ENCODE measurements around the gene ATXN1. TPM values are rescaled to one million over a fixed set of nuclear protein-coding genes. Genes with fewer than 3 reads are reported as not detected.
"Not testable (repeated sequence)": the region's sequence is repeated elsewhere in the genome, so short reads cannot be mapped to it uniquely, and the experiment has no call there.

Gene ATXN1
- total RNA-seq, 2 experiments from 2014 or later = 83.1 to 89.4 TPM

GRCh38 chr6:16415677-16416076 is 345.6 kb downstream of the ATXN1 start:
- Mint-ChIP-seq H3K27ac (peak overlapping the region; percentile 8), H3K36me3 (ENCODE audit: low read depth) (peaks cover 2% of the 10 kb centered on the region), H3K4me1 (peaks cover 60% of the 10 kb centered on the region), H3K27me3 (no peaks in the 10 kb centered on the region), H3K9me3 (no peaks in the 10 kb centered on the region), H3K4me3 (no peak overlapping the region)
- ChIA-PET CTCF (interaction anchor here (1.5 to 3.0 kb wide), 5 partner anchors 23 to 347 kb away, joined by 3 to 33 read pairs (median 8); partner anchors contain the start of gene ATXN1), POLR2A (interaction anchor here (2.2 to 5.2 kb wide), 2 partner anchors 21 to 95 kb away, joined by 6 to 96 read pairs; no protein-coding TSS in a partner anchor)
- no peak for DNase-seq

- no peak for DNase-seq
- CTCF ChIA-PET = interaction anchor here (0.9 to 3.0 kb wide), 14 partner anchors 10 to 357 kb away, joined by 3 to 33 read pairs (median 4); partner anchors contain the start of gene ATXN1
- peaks cover 59% of the 10 kb centered on the region for H3K4me1 Mint-ChIP-seq
These were observed 347.1 kb downstream of the ATXN1 start for GRCh38 chr6:16414205-16414604.

GRCh38 chr6:16413399-16413798 is 347.9 kb downstream of the ATXN1 start:
- POLR2A ChIA-PET = interaction anchor here (0.6 to 5.2 kb wide), 20 partner anchors 8 to 349 kb away, joined by 3 to 96 read pairs (median 5); partner anchors contain the start of gene ATXN1

More at GRCh38 chr6:16414205-16414604, 347.1 kb downstream of the ATXN1 start:
- POLR2A ChIA-PET = interaction anchor here (0.6 to 5.2 kb wide), 24 partner anchors 8 to 475 kb away, joined by 3 to 96 read pairs (median 5); partner anchors contain the start of gene ATXN1
- H3K4me3 Mint-ChIP-seq = peak overlapping the region; percentile 90
- H3K27me3 Mint-ChIP-seq = no peaks in the 10 kb centered on the region
- peak overlapping the region; percentile 91 for H3K27ac Mint-ChIP-seq
- H3K9me3 Mint-ChIP-seq = no peaks in the 10 kb centered on the region
- H3K36me3 Mint-ChIP-seq (ENCODE audit: low read depth) = peaks cover 7% of the 10 kb centered on the region

GRCh38 chr6:16412982-16413381 is 348.3 kb downstream of the ATXN1 start:
- Mint-ChIP-seq H3K36me3 (ENCODE audit: low read depth) (peaks cover 7% of the 10 kb centered on the region), H3K27me3 (no peaks in the 10 kb centered on the region), H3K27ac (peak overlapping the region; percentile 91), H3K9me3 (no peaks in the 10 kb centered on the region), H3K4me3 (peak overlapping the region; percentile 90), H3K4me1 (peaks cover 55% of the 10 kb centered on the region)
- no peak for DNase-seq
- ChIA-PET POLR2A (interaction anchor here (0.6 to 5.2 kb wide), 13 partner anchors 20 to 350 kb away, joined by 3 to 96 read pairs (median 4); partner anchors contain the start of gene ATXN1), CTCF (interaction anchor here (0.8 to 3.0 kb wide), 8 partner anchors 11 to 358 kb away, joined by 3 to 33 read pairs (median 6); partner anchors contain the start of gene ATXN1)

More at GRCh38 chr6:16413399-16413798, 347.9 kb downstream of the ATXN1 start:
- CTCF ChIA-PET = interaction anchor here (0.7 to 3.0 kb wide), 14 partner anchors 11 to 358 kb away, joined by 3 to 33 read pairs (median 4); partner anchors contain the start of gene ATXN1
- Mint-ChIP-seq H3K4me3 (peak overlapping the region; percentile 90), H3K27ac (peak overlapping the region; percentile 91), H3K27me3 (no peaks in the 10 kb centered on the region), H3K36me3 (ENCODE audit: low read depth) (peaks cover 7% of the 10 kb centered on the region), H3K9me3 (no peaks in the 10 kb centered on the region), H3K4me1 (peaks cover 57% of the 10 kb centered on the region)
- peak; percentile 40 for DNase-seq

- H3K4me1 Mint-ChIP-seq = peaks cover 60% of the 10 kb centered on the region
These were observed 349.1 kb downstream of the ATXN1 start for GRCh38 chr6:16412171-16412570.

GRCh38 chr6:16409531-16410441 is 351.5 kb downstream of the ATXN1 start:
- ChIA-PET CTCF (interaction anchor here (0.6 to 5.2 kb wide), 43 partner anchors 9 to 1036 kb away, joined by 3 to 26 read pairs (median 4); partner anchors contain the start of gene ATXN1), POLR2A (interaction anchor here (1.0 to 4.1 kb wide), 9 partner anchors 10 to 353 kb away, joined by 3 to 27 read pairs (median 4); partner anchors contain the start of gene ATXN1)
- Mint-ChIP-seq H3K4me1 (peaks cover 65% of the 10 kb centered on the region), H3K9me3 (no peaks in the 10 kb centered on the region), H3K27me3 (no peaks in the 10 kb centered on the region), H3K36me3 (ENCODE audit: low read depth) (peaks cover 23% of the 10 kb centered on the region), H3K27ac (peak overlapping the region; percentile 73), H3K4me3 (peak overlapping the region; percentile 63)
- peak; percentile 73 for DNase-seq

More at GRCh38 chr6:16412171-16412570, 349.1 kb downstream of the ATXN1 start:
- peaks cover 15% of the 10 kb centered on the region for H3K36me3 Mint-ChIP-seq (ENCODE audit: low read depth)
- no peak overlapping the region for H3K4me3 Mint-ChIP-seq
- H3K9me3 Mint-ChIP-seq = no peaks in the 10 kb centered on the region
- DNase-seq = no peak
- POLR2A ChIA-PET = interaction anchor here (0.7 to 5.2 kb wide), 6 partner anchors 8 to 350 kb away, joined by 3 to 96 read pairs (median 18); partner anchors contain the start of gene ATXN1
- no peak overlapping the region for H3K27ac Mint-ChIP-seq
- CTCF ChIA-PET = interaction anchor here (1.0 to 3.3 kb wide), 3 partner anchors 8 to 80 kb away, joined by 3 to 26 read pairs (median 8); no protein-coding TSS in a partner anchor
- H3K27me3 Mint-ChIP-seq = no peaks in the 10 kb centered on the region

GRCh38 chr6:16408766-16409165 is 352.5 kb downstream of the ATXN1 start:
- CTCF ChIA-PET = interaction anchor here (0.7 to 5.2 kb wide), 19 partner anchors 8 to 1375 kb away, joined by 3 to 26 read pairs (median 4); partner anchors contain the start of gene ATXN1
- POLR2A ChIA-PET = interaction anchor here (1.6 to 4.1 kb wide), 2 partner anchors 11 to 354 kb away, joined by 4 to 27 read pairs; no protein-coding TSS in a partner anchor
- Mint-ChIP-seq H3K27ac (no peak overlapping the region), H3K4me1 (peaks cover 66% of the 10 kb centered on the region), H3K4me3 (no peak overlapping the region), H3K27me3 (no peaks in the 10 kb centered on the region), H3K36me3 (ENCODE audit: low read depth) (peaks cover 28% of the 10 kb centered on the region), H3K9me3 (no peaks in the 10 kb centered on the region)
- no peak for DNase-seq

GRCh38 chr6:16406966-16407365 is 354.3 kb downstream of the ATXN1 start:
- Mint-ChIP-seq H3K27ac (no peak overlapping the region), H3K9me3 (no peaks in the 10 kb centered on the region), H3K4me1 (peaks cover 58% of the 10 kb centered on the region), H3K4me3 (no peak overlapping the region), H3K27me3 (no peaks in the 10 kb centered on the region), H3K36me3 (ENCODE audit: low read depth) (peaks cover 33% of the 10 kb centered on the region)
- DNase-seq = no peak
- ChIA-PET POLR2A (interaction anchor here (0.9 to 2.1 kb wide), 4 partner anchors 10 to 352 kb away, joined by 3 to 6 read pairs (median 4); no protein-coding TSS in a partner anchor), CTCF (interaction anchor here (1.1 to 5.2 kb wide), 5 partner anchors 74 to 356 kb away, joined by 3 to 24 read pairs (median 4); partner anchors contain the start of gene ATXN1)

- CTCF ChIA-PET = interaction anchor here (1.1 to 5.2 kb wide), 4 partner anchors 74 to 356 kb away, joined by 3 to 24 read pairs (median 4); partner anchors contain the start of gene ATXN1
- H3K4me3 Mint-ChIP-seq, H3K27ac Mint-ChIP-seq, H3K9me3 Mint-ChIP-seq, DNase-seq, H3K27me3 Mint-ChIP-seq: not testable (repeated sequence)
- Mint-ChIP-seq H3K4me1 (peaks cover 56% of the 10 kb centered on the region), H3K36me3 (ENCODE audit: low read depth) (peaks cover 36% of the 10 kb centered on the region)
- POLR2A ChIA-PET = interaction anchor here (0.8 to 2.1 kb wide), 6 partner anchors 7 to 352 kb away, joined by 3 to 6 read pairs (median 3); no protein-coding TSS in a partner anchor
These were observed 354.7 kb downstream of the ATXN1 start for GRCh38 chr6:16406538-16406937.

- H3K4me1 Mint-ChIP-seq = peaks cover 53% of the 10 kb centered on the region
- POLR2A ChIA-PET = interaction anchor here (1.1 to 2.1 kb wide), 2 partner anchors 9 to 15 kb away, joined by 3 to 4 read pairs; no protein-coding TSS in a partner anchor
These were observed 355.9 kb downstream of the ATXN1 start for GRCh38 chr6:16405375-16405774.

GRCh38 chr6:16404456-16404855 is 356.8 kb downstream of the ATXN1 start:
- Mint-ChIP-seq H3K9me3 (no peaks in the 10 kb centered on the region), H3K27ac (peak overlapping the region; percentile 30), H3K36me3 (ENCODE audit: low read depth) (peaks cover 40% of the 10 kb centered on the region), H3K4me3 (no peak overlapping the region), H3K4me1 (peaks cover 44% of the 10 kb centered on the region), H3K27me3 (no peaks in the 10 kb centered on the region)
- CTCF ChIA-PET = interaction anchor here (1.0 to 1.6 kb wide), 3 partner anchors 16 to 359 kb away, joined by 3 to 5 read pairs (median 3); no protein-coding TSS in a partner anchor
- POLR2A ChIA-PET = interaction anchor here (1.4 kb wide), 1 partner anchor 16 kb away, joined by 4 read pairs; no protein-coding TSS in a partner anchor
- no peak for DNase-seq

More at GRCh38 chr6:16405375-16405774, 355.9 kb downstream of the ATXN1 start:
- Mint-ChIP-seq H3K36me3 (ENCODE audit: low read depth) (peaks cover 41% of the 10 kb centered on the region), H3K27ac (no peak overlapping the region), H3K9me3 (no peaks in the 10 kb centered on the region), H3K27me3 (no peaks in the 10 kb centered on the region), H3K4me3 (no peak overlapping the region)
- DNase-seq = no peak
- CTCF ChIA-PET = interaction anchor here (0.6 to 1.0 kb wide), 2 partner anchors 9 to 222 kb away, joined by 3 read pairs; no protein-coding TSS in a partner anchor
